NCI-H82 treated with DMSO at 0.1 percent for 48 hours (cell line): Measurements from ENCODE around the gene HEPH.
"Not testable (repeated sequence)": the region's sequence is repeated elsewhere in the genome, so short reads cannot be mapped to it uniquely, and the experiment has no call there.

Experiments
- DNase-seq: peaks from one replicate; lab custom pipeline; 2025; ENCODE audit not compliant: unreplicated experiment; lab: John Stamatoyannopoulos, UW

HEPH gene

GRCh38 chrX:66200855-66201795, 37.1 kb downstream of the HEPH start:
- no peak for DNase-seq

GRCh38 chrX:66203114-66203513, 39.1 kb downstream of the HEPH start:
- DNase-seq = no peak

GRCh38 chrX:66221856-66222255, 57.8 kb downstream of the HEPH start:
- DNase-seq = no peak

- DNase-seq = no peak
Measured at GRCh38 chrX:66232296-66232695, 68.2 kb downstream of the HEPH start.

GRCh38 chrX:66233209-66233608, 69.2 kb downstream of the HEPH start:
- DNase-seq = no peak

GRCh38 chrX:66233904-66234303, 69.9 kb downstream of the HEPH start:
- not testable (repeated sequence) for DNase-seq

GRCh38 chrX:66255359-66255967, 91.4 kb downstream of the HEPH start:
- no peak for DNase-seq

GRCh38 chrX:66262807-66263206, 98.8 kb downstream of the HEPH start:
- DNase-seq = no peak
